GM23248 (cell line): Measurements from ENCODE around the gene TBC1D2B.

Source experiments
- EZH2 ChIP-seq: fragments of 200-600 bp; sonication (generic); IDR thresholded peaks from 2 replicates; pipeline ENCODE4 v1.6.1; 2018; ENCODE audit warnings: antibody characterized with exemption, mild to moderate bottlenecking; ENCODE audit not compliant: insufficient read depth, poor library complexity, severe bottlenecking
- EZH2phosphoT487 ChIP-seq: fragments of 200-600 bp; sonication (generic); IDR thresholded peaks from 2 replicates; pipeline ENCODE4 v1.6.1; 2018; ENCODE audit warnings: antibody characterized with exemption, moderate library complexity, mild to moderate bottlenecking, low read depth; ENCODE audit not compliant: insufficient read depth

DNA sequence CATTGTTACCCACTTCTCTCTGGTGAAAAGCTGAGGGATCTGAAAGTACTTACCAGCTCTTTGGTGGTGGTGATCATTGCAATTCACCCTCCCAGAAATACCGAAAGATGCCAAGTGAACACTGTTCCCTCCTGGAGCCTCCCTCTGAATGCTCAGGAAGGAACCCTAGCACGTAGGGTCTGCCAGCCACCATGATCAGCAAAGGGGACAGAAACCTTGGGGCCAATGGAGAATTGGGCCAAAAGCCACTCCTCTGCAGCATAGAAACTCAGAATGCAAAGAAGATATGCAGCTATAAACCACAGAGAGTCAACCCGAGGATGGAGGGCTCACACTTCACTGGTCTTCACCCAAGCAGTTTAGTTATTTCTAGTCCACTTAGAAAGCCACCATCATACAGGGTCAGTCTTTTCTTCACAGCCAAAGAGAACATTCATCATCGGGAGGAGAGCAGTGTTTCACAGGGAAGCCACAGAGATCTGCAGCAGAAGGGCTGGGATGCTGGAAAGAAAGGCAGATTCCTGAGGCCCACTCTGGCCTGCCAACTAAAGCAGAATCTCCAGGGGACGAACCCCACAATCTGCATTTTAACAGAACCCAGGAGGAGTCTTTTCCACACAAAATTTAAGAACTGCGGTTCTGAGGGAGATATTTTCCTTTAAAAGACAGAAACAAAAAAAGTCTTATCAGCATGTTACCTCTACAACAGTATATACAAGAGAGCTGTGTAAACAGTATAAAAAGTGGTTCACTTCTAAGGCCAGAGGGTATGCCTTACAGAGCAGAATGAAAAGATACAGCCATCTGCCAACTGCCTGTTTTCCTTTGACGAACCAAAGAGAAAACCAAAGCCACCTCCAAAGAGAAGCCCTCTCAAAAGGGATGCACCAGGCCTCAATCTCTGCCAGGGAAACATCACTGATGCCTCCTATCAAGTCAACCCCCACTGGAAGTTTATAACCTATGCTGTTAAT lies 11.3 kb downstream of the TBC1D2B start:
- TF ChIP-seq EZH2: no peak
- TF ChIP-seq EZH2phosphoT487: no peak
